Measurements from ENCODE around the gene VAT1L.
A peak's percentile ranks its signal among the peaks of the same experiment; 100 is the strongest.
"Not testable (repeated sequence)": the region's sequence is repeated elsewhere in the genome, so short reads cannot be mapped to it uniquely, and the experiment has no call there.

Gene VAT1L

GRCh38 chr16:77929004-77929403, 140.6 kb downstream of the VAT1L start:
- 86 to 89% methylated on average over 3 to 5 of the region's 8 CpGs for WGBS, 2 experiments (ENCODE audit: insufficient coverage in 2 of 2)
- Histone ChIP-seq H3K9me3 (ENCODE audit: control insufficient read depth, low read length) (no peaks in the 10 kb centered on the region), H3K4me3 (ENCODE audit: extremely low read depth, insufficient read depth, low read length, poor library complexity, severe bottlenecking) (no peak overlapping the region), H3K27ac (ENCODE audit: low read depth, low read length, severe bottlenecking) (no peak overlapping the region), H3K36me3 (ENCODE audit: control insufficient read depth, insufficient read depth, low read length) (no peaks in the 10 kb centered on the region), H3K4me1 (ENCODE audit: control insufficient read depth, insufficient read depth, low read length, poor library complexity, severe bottlenecking) (peaks cover 3% of the 10 kb centered on the region)

- 100% methylated on average over 2 of the region's 4 CpGs; no CpG with 5 or more reads in 1 of the 2 experiments for WGBS, 2 experiments (ENCODE audit: insufficient coverage in 2 of 2)
- Histone ChIP-seq H3K4me3 (ENCODE audit: extremely low read depth, insufficient read depth, low read length, poor library complexity, severe bottlenecking) (no peak overlapping the region), H3K27ac (ENCODE audit: low read depth, low read length, severe bottlenecking) (no peak overlapping the region), H3K4me1 (ENCODE audit: control insufficient read depth, insufficient read depth, low read length, poor library complexity, severe bottlenecking) (peaks cover 3% of the 10 kb centered on the region), H3K36me3 (ENCODE audit: control insufficient read depth, insufficient read depth, low read length) (no peaks in the 10 kb centered on the region), H3K9me3 (ENCODE audit: control insufficient read depth, low read length) (no peaks in the 10 kb centered on the region)
Observed at GRCh38 chr16:77931058-77931457, 142.7 kb downstream of the VAT1L start.

GRCh38 chr16:77937473-77938149, 149.2 kb downstream of the VAT1L start:
- Histone ChIP-seq H3K4me3 (ENCODE audit: extremely low read depth, insufficient read depth, low read length, poor library complexity, severe bottlenecking) (no peak overlapping the region), H3K27ac (ENCODE audit: low read depth, low read length, severe bottlenecking) (no peak overlapping the region), H3K36me3 (ENCODE audit: control insufficient read depth, insufficient read depth, low read length) (no peaks in the 10 kb centered on the region), H3K9me3 (ENCODE audit: control insufficient read depth, low read length) (peaks cover 3% of the 10 kb centered on the region), H3K4me1 (ENCODE audit: control insufficient read depth, insufficient read depth, low read length, poor library complexity, severe bottlenecking) (peaks cover 3% of the 10 kb centered on the region)
- WGBS, 2 experiments (ENCODE audit: insufficient coverage in 2 of 2), result 80 to 84% methylated on average over 3 to 6 of the region's 7 CpGs

- Histone ChIP-seq H3K4me3 (ENCODE audit: extremely low read depth, insufficient read depth, low read length, poor library complexity, severe bottlenecking) (no peak overlapping the region), H3K9me3 (ENCODE audit: control insufficient read depth, low read length) (peaks cover 3% of the 10 kb centered on the region), H3K36me3 (ENCODE audit: control insufficient read depth, insufficient read depth, low read length) (no peaks in the 10 kb centered on the region), H3K27ac (ENCODE audit: low read depth, low read length, severe bottlenecking) (no peak overlapping the region), H3K4me1 (ENCODE audit: control insufficient read depth, insufficient read depth, low read length, poor library complexity, severe bottlenecking) (no peaks in the 10 kb centered on the region)
- whole genome bisulfite sequencing, 2 experiments (ENCODE audit: insufficient coverage in 2 of 2), result 80 to 87% methylated on average over 5 of the region's 5 CpGs
Observed at GRCh38 chr16:77938913-77939312, 150.5 kb downstream of the VAT1L start.

GRCh38 chr16:77939968-77940367, 151.6 kb downstream of the VAT1L start:
- Histone ChIP-seq H3K9me3 (ENCODE audit: control insufficient read depth, low read length) (peaks cover 3% of the 10 kb centered on the region), H3K36me3 (ENCODE audit: control insufficient read depth, insufficient read depth, low read length) (no peaks in the 10 kb centered on the region)
- WGBS, 2 experiments (ENCODE audit: insufficient coverage in 2 of 2), result no CpG with 5 or more reads among the region's 1 CpG

GRCh38 chr16:77943801-77944200, 155.4 kb downstream of the VAT1L start:
- H3K9me3 ChIP-seq (ENCODE audit: control insufficient read depth, low read length), result no peaks in the 10 kb centered on the region
- no peaks in the 10 kb centered on the region for H3K36me3 ChIP-seq (ENCODE audit: control insufficient read depth, insufficient read depth, low read length)
- H3K4me1 ChIP-seq (ENCODE audit: control insufficient read depth, insufficient read depth, low read length, poor library complexity, severe bottlenecking), result peaks cover 6% of the 10 kb centered on the region
- WGBS, 2 experiments (ENCODE audit: insufficient coverage in 2 of 2), result 88 to 100% methylated on average over 3 of the region's 5 CpGs
- H3K27ac ChIP-seq (ENCODE audit: low read depth, low read length, severe bottlenecking), result no peak overlapping the region
- no peak overlapping the region for H3K4me3 ChIP-seq (ENCODE audit: extremely low read depth, insufficient read depth, low read length, poor library complexity, severe bottlenecking)

More at GRCh38 chr16:77939968-77940367, 151.6 kb downstream of the VAT1L start:
- Histone ChIP-seq H3K27ac (ENCODE audit: low read depth, low read length, severe bottlenecking) (no peak overlapping the region), H3K4me1 (ENCODE audit: control insufficient read depth, insufficient read depth, low read length, poor library complexity, severe bottlenecking) (no peaks in the 10 kb centered on the region), H3K4me3 (ENCODE audit: extremely low read depth, insufficient read depth, low read length, poor library complexity, severe bottlenecking) (no peak overlapping the region)

GRCh38 chr16:77944631-77945030, 156.3 kb downstream of the VAT1L start:
- peaks cover 6% of the 10 kb centered on the region for H3K4me1 ChIP-seq (ENCODE audit: control insufficient read depth, insufficient read depth, low read length, poor library complexity, severe bottlenecking)
- H3K36me3 ChIP-seq (ENCODE audit: control insufficient read depth, insufficient read depth, low read length), result no peaks in the 10 kb centered on the region
- WGBS, 2 experiments (ENCODE audit: insufficient coverage in 2 of 2), result no CpG with 5 or more reads among the region's 2 CpGs
- no peak overlapping the region for H3K27ac ChIP-seq (ENCODE audit: low read depth, low read length, severe bottlenecking)
- H3K4me3 ChIP-seq (ENCODE audit: extremely low read depth, insufficient read depth, low read length, poor library complexity, severe bottlenecking), result no peak overlapping the region
- H3K9me3 ChIP-seq (ENCODE audit: control insufficient read depth, low read length), result no peaks in the 10 kb centered on the region

GRCh38 chr16:77945126-77945525, 156.8 kb downstream of the VAT1L start:
- Histone ChIP-seq H3K4me3 (ENCODE audit: extremely low read depth, insufficient read depth, low read length, poor library complexity, severe bottlenecking) (no peak overlapping the region), H3K36me3 (ENCODE audit: control insufficient read depth, insufficient read depth, low read length) (no peaks in the 10 kb centered on the region), H3K9me3 (ENCODE audit: control insufficient read depth, low read length) (no peaks in the 10 kb centered on the region), H3K4me1 (ENCODE audit: control insufficient read depth, insufficient read depth, low read length, poor library complexity, severe bottlenecking) (peaks cover 6% of the 10 kb centered on the region), H3K27ac (ENCODE audit: low read depth, low read length, severe bottlenecking) (no peak overlapping the region)
- 100% methylated on average over 1 of the region's 4 CpGs; no CpG with 5 or more reads in 1 of the 2 experiments for WGBS, 2 experiments (ENCODE audit: insufficient coverage in 2 of 2)

GRCh38 chr16:77946823-77947222, 158.5 kb downstream of the VAT1L start:
- no peak overlapping the region for H3K4me3 ChIP-seq (ENCODE audit: extremely low read depth, insufficient read depth, low read length, poor library complexity, severe bottlenecking)
- H3K4me1 ChIP-seq (ENCODE audit: control insufficient read depth, insufficient read depth, low read length, poor library complexity, severe bottlenecking), result peaks cover 6% of the 10 kb centered on the region
- no peaks in the 10 kb centered on the region for H3K9me3 ChIP-seq (ENCODE audit: control insufficient read depth, low read length)
- 20% methylated on average over 1 of the region's 4 CpGs; no CpG with 5 or more reads in 1 of the 2 experiments for WGBS, 2 experiments (ENCODE audit: insufficient coverage in 2 of 2)
- peak overlapping the region; percentile 74 for H3K27ac ChIP-seq (ENCODE audit: low read depth, low read length, severe bottlenecking)
- no peaks in the 10 kb centered on the region for H3K36me3 ChIP-seq (ENCODE audit: control insufficient read depth, insufficient read depth, low read length)

GRCh38 chr16:77947590-77947989, 159.2 kb downstream of the VAT1L start:
- H3K4me1 ChIP-seq (ENCODE audit: control insufficient read depth, insufficient read depth, low read length, poor library complexity, severe bottlenecking); H3K27ac ChIP-seq (ENCODE audit: low read depth, low read length, severe bottlenecking); H3K4me3 ChIP-seq (ENCODE audit: extremely low read depth, insufficient read depth, low read length, poor library complexity, severe bottlenecking); H3K36me3 ChIP-seq (ENCODE audit: control insufficient read depth, insufficient read depth, low read length); H3K9me3 ChIP-seq (ENCODE audit: control insufficient read depth, low read length): not testable (repeated sequence)
- WGBS, 2 experiments (ENCODE audit: insufficient coverage in 2 of 2), result 84 to 98% methylated on average over 4 to 5 of the region's 6 CpGs

GRCh38 chr16:77948835-77949234, 160.5 kb downstream of the VAT1L start:
- H3K4me3 ChIP-seq (ENCODE audit: extremely low read depth, insufficient read depth, low read length, poor library complexity, severe bottlenecking), result no peak overlapping the region
- H3K36me3 ChIP-seq (ENCODE audit: control insufficient read depth, insufficient read depth, low read length), result no peaks in the 10 kb centered on the region
- H3K9me3 ChIP-seq (ENCODE audit: control insufficient read depth, low read length), result no peaks in the 10 kb centered on the region
- 84 to 86% methylated on average over 4 of the region's 5 CpGs for WGBS, 2 experiments (ENCODE audit: insufficient coverage in 2 of 2)
- peaks cover 6% of the 10 kb centered on the region for H3K4me1 ChIP-seq (ENCODE audit: control insufficient read depth, insufficient read depth, low read length, poor library complexity, severe bottlenecking)
- H3K27ac ChIP-seq (ENCODE audit: low read depth, low read length, severe bottlenecking), result no peak overlapping the region

Measured in mesodermal cell (in vitro differentiated cells).